IMR-90 (cell line): ENCODE data around the gene TRIM44. TPM values are rescaled to one million over a fixed set of nuclear protein-coding genes. Genes with fewer than 3 reads are reported as not detected.

Experiments used
- ATAC-seq: fragments of 200-7000 bp; cut with Tn5 transposase; 2 replicates; pipeline ENCODE4 v1.9.1; 2020; ENCODE audit warnings: low read depth, mild to moderate bottlenecking, moderate library complexity
- BruUV-seq: library from RNA; stranded (reverse); fragments of 400-500 nt; replicated peaks from 2 replicates; lab custom pipeline; 2021; lab: Mats Ljungman, UMichigan
- CTCF ChIA-PET: fragments of 300-600 bp; formaldehyde crosslinking; extraction: SDS; loops from one replicate; lab custom pipeline; 2021; ENCODE audit warnings: antibody characterized with exemption; lab: Yijun Ruan, JAX
- POLR2A ChIA-PET: fragments of 300-600 bp; sonication (Branson Sonifier 250); formaldehyde crosslinking; loops from one replicate; lab custom pipeline; 2022; ENCODE audit warnings: antibody characterized with exemption; ENCODE audit not compliant: unreplicated experiment; lab: Charles Lee
- DNase-seq: peaks from one replicate; pipeline ENCODE4 v3.0.0; 2013
- H2AFZ ChIP-seq: replicated peaks from 2 replicates; pipeline ENCODE3; 2013; ENCODE audit warnings: low read length, mild to moderate bottlenecking; ENCODE audit not compliant: poor library complexity
- H2AK5ac ChIP-seq: 2 replicates; pipeline ENCODE4 v1.6.1; 2013; ENCODE audit warnings: low read depth, low read length, inconsistent platforms
- H2AK9ac ChIP-seq: replicated peaks from 2 replicates; pipeline ENCODE3; 2013; ENCODE audit warnings: mild to moderate bottlenecking, low read depth, low read length, moderate library complexity; ENCODE audit not compliant: poor library complexity
- H2BK120ac ChIP-seq: 2 replicates; pipeline ENCODE4 v1.6.1; 2013; ENCODE audit warnings: low read depth, low read length, inconsistent platforms
- H2BK15ac ChIP-seq: 3 replicates; pipeline ENCODE4 v1.6.1; 2013; ENCODE audit warnings: low read depth, low read length, inconsistent platforms
- H2BK20ac ChIP-seq: 2 replicates; pipeline ENCODE4 v1.6.1; 2013; ENCODE audit warnings: low read depth, mild to moderate bottlenecking, inconsistent platforms, low read length, moderate library complexity
- H2BK5ac ChIP-seq: 2 replicates; pipeline ENCODE4 v1.6.1; 2013; ENCODE audit warnings: mild to moderate bottlenecking, low read depth, low read length, inconsistent platforms; ENCODE audit not compliant: poor library complexity, severe bottlenecking
- H3K14ac ChIP-seq: replicated peaks from 2 replicates; pipeline ENCODE4 v1.6.1; 2013; ENCODE audit warnings: low read depth, low read length, inconsistent platforms
- H3K18ac ChIP-seq: 2 replicates; pipeline ENCODE4 v1.6.1; 2013; ENCODE audit warnings: low read depth, low read length, control low read depth
- H3K23ac ChIP-seq: 2 replicates; pipeline ENCODE4 v1.6.1; 2013; ENCODE audit warnings: low read depth, low read length, inconsistent platforms
- H3K27ac ChIP-seq: 2 replicates; pipeline ENCODE4 v1.5.1; 2013; ENCODE audit warnings: mild to moderate bottlenecking, control low read depth, low read length; ENCODE audit not compliant: insufficient read depth
- H3K27me3 ChIP-seq: 2 replicates; pipeline ENCODE4 v1.6.1; 2013; ENCODE audit warnings: low read length; ENCODE audit not compliant: control insufficient read depth, insufficient read depth
- H3K36me3 ChIP-seq: 2 replicates; pipeline ENCODE4 v1.6.1; 2013; ENCODE audit warnings: low read length, mixed read lengths; ENCODE audit not compliant: control insufficient read depth, insufficient read depth
- H3K4ac ChIP-seq: 2 replicates; pipeline ENCODE4 v1.6.1; 2013; ENCODE audit warnings: low read depth, low read length, inconsistent platforms
- H3K4me1 ChIP-seq: 2 replicates; pipeline ENCODE4 v1.6.1; 2013; ENCODE audit warnings: low read length, mixed read lengths; ENCODE audit not compliant: control insufficient read depth, insufficient read depth
- H3K4me2 ChIP-seq: 2 replicates; pipeline ENCODE4 v1.6.1; 2013; ENCODE audit warnings: low read depth, mild to moderate bottlenecking, control low read depth, low read length, moderate library complexity
- H3K4me3 ChIP-seq: 2 replicates; pipeline ENCODE4 v1.5.1; 2013; ENCODE audit warnings: low read depth, mild to moderate bottlenecking, control low read depth, low read length, moderate library complexity; ENCODE audit not compliant: insufficient read depth
- H3K56ac ChIP-seq: 2 replicates; pipeline ENCODE4 v1.6.1; 2013; ENCODE audit warnings: low read length, inconsistent platforms; ENCODE audit not compliant: insufficient read depth; ENCODE audit errors: extremely low read depth
- H3K79me1 ChIP-seq, 2 experiments: 2 replicates each; pipeline ENCODE4 v1.6.1; 2013; ENCODE audit warnings: low read length in 2 of 2, inconsistent platforms in 1 of 2, low read depth in 1 of 2
- H3K9ac ChIP-seq: 2 replicates; pipeline ENCODE4 v1.6.1; 2013; ENCODE audit warnings: low read depth, low read length, control low read depth
- H3K9me1 ChIP-seq: 2 replicates; pipeline ENCODE4 v1.6.1; 2013; ENCODE audit warnings: low read length, inconsistent platforms; ENCODE audit not compliant: insufficient read depth
- H3K9me3 ChIP-seq: 2 replicates; pipeline ENCODE4 v1.6.1; 2013; ENCODE audit warnings: low read length; ENCODE audit not compliant: control insufficient read depth, insufficient read depth
- H4K20me1 ChIP-seq: 2 replicates; pipeline ENCODE4 v1.6.1; 2013; ENCODE audit warnings: low read length, inconsistent platforms; ENCODE audit not compliant: insufficient read depth
- H4K5ac ChIP-seq: 2 replicates; pipeline ENCODE4 v1.6.1; 2013; ENCODE audit warnings: mild to moderate bottlenecking, low read depth, low read length, control low read depth
- H4K8ac ChIP-seq, 2 experiments: 2 replicates each; pipeline ENCODE4 v1.6.1; 2013; ENCODE audit warnings: low read depth in 2 of 2, low read length in 2 of 2, control low read depth in 1 of 2, inconsistent platforms in 1 of 2
- H4K91ac ChIP-seq: 2 replicates; pipeline ENCODE4 v1.6.1; 2013; ENCODE audit warnings: low read depth, low read length, inconsistent platforms; ENCODE audit not compliant: insufficient read depth
- BHLHE40 ChIP-seq: fragments of 150-350 bp; IDR thresholded peaks from 2 replicates; pipeline ENCODE4 v1.6.1; 2016; ENCODE audit warnings: mild to moderate bottlenecking, low read depth, low read length
- CEBPB ChIP-seq: IDR thresholded peaks from 2 replicates; pipeline ENCODE4 v1.6.1; 2012; ENCODE audit warnings: low read depth, low read length, improper control_type of control experiment
- CHD1 ChIP-seq: IDR thresholded peaks from 2 replicates; pipeline ENCODE4 v1.6.1; 2012; ENCODE audit warnings: low read depth, low read length, improper control_type of control experiment
- CTCF ChIP-seq: conservative IDR thresholded peaks from 2 replicates; pipeline ENCODE4 v1.5.1; 2012; ENCODE audit warnings: mild to moderate bottlenecking, low read depth, low read length, improper control_type of control experiment
- ELK1 ChIP-seq: fragments of 150-350 bp; IDR thresholded peaks from 2 replicates; pipeline ENCODE4 v1.6.1; 2016; ENCODE audit warnings: low read depth, mild to moderate bottlenecking, low read length, moderate library complexity, borderline replicate concordance
- FOS ChIP-seq: fragments of 150-350 bp; IDR thresholded peaks from 2 replicates; pipeline ENCODE4 v1.6.1; 2016; ENCODE audit warnings: low read depth, low read length
- MAFK ChIP-seq: IDR thresholded peaks from 2 replicates; pipeline ENCODE4 v1.6.1; 2012; ENCODE audit warnings: low read depth, low read length, improper control_type of control experiment
- MAZ ChIP-seq: IDR thresholded peaks from 2 replicates; pipeline ENCODE4 v1.6.1; 2012; ENCODE audit warnings: low read depth, mild to moderate bottlenecking, low read length, improper control_type of control experiment, moderate library complexity, borderline replicate concordance
- NFE2L2 ChIP-seq: fragments of 150-350 bp; IDR thresholded peaks from 2 replicates; pipeline ENCODE4 v1.6.1; 2016; ENCODE audit warnings: low read depth, mild to moderate bottlenecking, low read length
- POLR2A ChIP-seq: IDR thresholded peaks from 2 replicates; pipeline ENCODE4 v1.6.1; 2012; ENCODE audit warnings: mild to moderate bottlenecking, low read depth, low read length
- RAD21 ChIP-seq: IDR thresholded peaks from 2 replicates; pipeline ENCODE4 v1.6.1; 2012; ENCODE audit warnings: low read length, improper control_type of control experiment
- RCOR1 ChIP-seq: IDR thresholded peaks from 2 replicates; pipeline ENCODE4 v1.6.1; 2012; ENCODE audit warnings: mild to moderate bottlenecking, low read length, improper control_type of control experiment; ENCODE audit not compliant: insufficient replicate concordance
- RFX5 ChIP-seq: IDR thresholded peaks from 2 replicates; pipeline ENCODE4 v1.8.0; 2012; ENCODE audit warnings: low read depth, mild to moderate bottlenecking, low read length, moderate library complexity
- USF2 ChIP-seq: fragments of 150-350 bp; IDR thresholded peaks from 2 replicates; pipeline ENCODE4 v1.6.1; 2017; ENCODE audit warnings: mild to moderate bottlenecking, antibody characterized with exemption, low read length, low read depth
- WGBS, 2 experiments: methylation state at CpG; one replicate each; pipeline versions ENCODE4 v1.1.5 to v1.1.7; 2013; ENCODE audit warnings: missing lambda C conversion rate in 2 of 2; ENCODE audit not compliant: insufficient read length in 1 of 2; ENCODE audit errors: extremely low coverage in 2 of 2; 5-methylcytosine and 5-hydroxymethylcytosine counted together
- dilution Hi-C: fragments of 300-500 bp; cut with HindIII; formaldehyde crosslinking; loops from one replicate; pipeline ENCODE4 v1.14.3; 2018; ENCODE audit warnings: low sequenced_read_pairs; ENCODE audit not compliant: unreplicated experiment
- in situ Hi-C: fragments of 300-500 bp; cut with MboI; formaldehyde crosslinking; loops from 3 replicates; pipeline ENCODE4 v1.14.3; 2019; ENCODE audit warnings: low sequenced_read_pairs, inconsistent platforms, mixed read lengths
- intact Hi-C: fragments of 100-400 bp; cut with micrococcal nuclease; formaldehyde crosslinking; loops from 2 replicates; pipeline ENCODE4 v1.10.0; 2022
- polyA plus RNA-seq, 3 experiments: library from polyadenylated mRNA; depleted of rRNA; stranded (reverse); fragments of >200 nt; gene quantifications; 2 replicates each; pipeline ENCODE4 v1.2.3, GENCODE V29; 2012; ENCODE audit warnings: low replicate concordance in 1 of 3
- total RNA-seq: library from RNA; depleted of rRNA; stranded (reverse); fragments of >200 nt; gene quantifications from 2 replicates; pipeline ENCODE4 v1.2.3, GENCODE V29; 2012

TRIM44 gene
- total and polyA plus RNA-seq, 2 of the 4 experiments (the other 2 are of a cell fraction): 50.7 to 104 TPM

GRCh38 chr11:35654711-35655110 lies 7.9 kb upstream of the TRIM44 start:
- no peak overlapping the region for H3K27ac ChIP-seq
- no peak overlapping the region for H4K91ac ChIP-seq
- H3K18ac ChIP-seq: no peak overlapping the region
- H3K23ac ChIP-seq: no peak overlapping the region
- peaks cover 2% of the 10 kb centered on the region; the same call in 1 of the 2 replicates for H3K4me1 ChIP-seq
- no peak overlapping the region for H2BK20ac ChIP-seq
- no CpG with 5 or more reads among the region's 6 CpGs for WGBS, 2 experiments
- no peaks in the 10 kb centered on the region for H3K9me3 ChIP-seq
- ChIA-PET CTCF (interaction anchor here (0.6 kb wide), 1 partner anchor 61 kb away, joined by 3 read pairs; no protein-coding TSS in a partner anchor), POLR2A (no interaction called here)
- no peak overlapping the region for H2BK5ac ChIP-seq
- in situ Hi-C loops (no loop called here), dilution Hi-C loops (no loop called here), intact Hi-C loops (no loop called here)
- H2AK9ac ChIP-seq: no peak overlapping the region
- H3K4me3 ChIP-seq: no peak overlapping the region
- no peak overlapping the region for H4K5ac ChIP-seq
- H2BK120ac ChIP-seq: no peak overlapping the region
- H3K27me3 ChIP-seq: no peaks in the 10 kb centered on the region
- ATAC-seq (no peak), DNase-seq (no peak)
- no TSS peak for BruUV-seq
- H3K4ac ChIP-seq: no peak overlapping the region
- no peak overlapping the region for H3K56ac ChIP-seq
- H4K8ac ChIP-seq: peak overlapping the region in 1 of 2 experiments; percentile 43; a peak in 1 of 4 replicates
- H3K9me1 ChIP-seq: 0 out of 2 replicates have a peak, but pooled peaks cover 4% of the 10 kb centered on the region
- no peak for TF ChIP-seq FOS
- TF ChIP-seq MAFK: no peak
- TF ChIP-seq USF2: no peak
- TF ChIP-seq NFE2L2: no peak
- TF ChIP-seq ELK1: no peak
- TF ChIP-seq RFX5: no peak
- no peak for TF ChIP-seq CTCF
- no peak for TF ChIP-seq POLR2A
- no peak for TF ChIP-seq CEBPB
- no peak for TF ChIP-seq RCOR1
- TF ChIP-seq RAD21: no peak
- no peak for TF ChIP-seq CHD1
- no peak for TF ChIP-seq BHLHE40
- TF ChIP-seq MAZ: no peak
- H3K79me1 ChIP-seq: no peaks in the 10 kb centered on the region
- no peak overlapping the region for H2BK15ac ChIP-seq
- H3K4me2 ChIP-seq: no peak overlapping the region
- H2AFZ ChIP-seq: no peak overlapping the region
- H3K9ac ChIP-seq: no peak overlapping the region
- H2AK5ac ChIP-seq: no peak overlapping the region
- no peak overlapping the region for H3K14ac ChIP-seq
- no peaks in the 10 kb centered on the region for H3K36me3 ChIP-seq
- H4K20me1 ChIP-seq: no peaks in the 10 kb centered on the region
